ENCODE data around the gene KCNH1. TPM values are rescaled to one million over a fixed set of nuclear protein-coding genes. Genes with fewer than 3 reads are reported as not detected.
"Not testable (repeated sequence)": the region's sequence is repeated elsewhere in the genome, so short reads cannot be mapped to it uniquely, and the experiment has no call there.

KCNH1 gene
- total RNA-seq, 1 experiment from 2014 or later: not detected

- CTCF ChIA-PET: no interaction called here
- Histone ChIP-seq H3K4me1 (ENCODE audit: insufficient read depth, low read length, poor library complexity, severe bottlenecking) (no peaks in the 10 kb centered on the region), H3K36me3 (ENCODE audit: insufficient read depth, low read length, poor library complexity, severe bottlenecking) (no peaks in the 10 kb centered on the region), H3K27ac (ENCODE audit: low read depth, low read length, poor library complexity, severe bottlenecking) (no peak overlapping the region), H3K4me3 (ENCODE audit: low read depth, low read length, poor library complexity, severe bottlenecking) (no peak overlapping the region), H3K9me3 (ENCODE audit: low read depth, low read length, poor library complexity, severe bottlenecking) (no peaks in the 10 kb centered on the region), H3K27me3 (replicated peaks; ENCODE audit: insufficient read depth, low read depth, low read length, poor library complexity) (peaks cover 64% of the 10 kb centered on the region)
- intact Hi-C loops (cut with micrococcal nuclease; ENCODE audit: unreplicated experiment): no loop called here
- TF ChIP-seq EZH2 (IDR thresholded peaks at IDR 0.05; ENCODE audit: borderline replicate concordance, low read depth, low read length, poor library complexity, severe bottlenecking) (no peak), CTCF (conservative IDR thresholded peaks at IDR 0.05; ENCODE audit: low read depth, low read length) (no peak)
- no peak for DNase-seq (ENCODE audit: low spot score)
- no TSS peak for BruUV-seq (replicated peaks)
- POLR2A ChIA-PET (ENCODE audit: low non-redundant PET): no interaction called here
Measured at GRCh38 chr1:211088156-211088555, 45.8 kb downstream of the KCNH1 start.

DNA sequence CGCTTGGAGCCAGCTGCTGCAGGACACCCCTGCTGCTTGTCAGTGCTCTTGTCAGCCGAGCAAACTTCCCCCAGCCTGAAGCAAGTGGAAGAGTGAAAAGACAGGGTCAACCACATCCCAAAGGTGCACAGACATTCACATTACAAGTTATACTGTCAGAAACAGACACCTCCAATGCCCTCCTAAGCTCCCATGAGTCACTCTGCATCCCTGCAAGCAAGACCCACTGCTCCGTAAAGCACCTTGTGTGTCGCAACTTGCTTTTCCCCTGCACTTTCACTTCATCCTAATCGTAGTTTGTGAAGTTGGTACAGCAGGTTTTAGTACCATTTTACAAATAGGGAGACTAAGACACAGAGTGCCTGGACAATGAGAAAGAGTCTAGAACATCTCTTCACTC is 51.1 kb downstream of the KCNH1 start:
- no peak for DNase-seq (ENCODE audit: low spot score)
- peaks cover 30% of the 10 kb centered on the region for H3K27me3 ChIP-seq (replicated peaks; ENCODE audit: insufficient read depth, low read depth, low read length, poor library complexity)
- H3K36me3 ChIP-seq (ENCODE audit: insufficient read depth, low read length, poor library complexity, severe bottlenecking): no peaks in the 10 kb centered on the region
- BruUV-seq (replicated peaks): no TSS peak
- intact Hi-C loops (cut with micrococcal nuclease; ENCODE audit: unreplicated experiment): no loop called here
- TF ChIP-seq CTCF (conservative IDR thresholded peaks at IDR 0.05; ENCODE audit: low read depth, low read length) (no peak), EZH2 (IDR thresholded peaks at IDR 0.05; ENCODE audit: borderline replicate concordance, low read depth, low read length, poor library complexity, severe bottlenecking) (no peak)
- POLR2A ChIA-PET (ENCODE audit: low non-redundant PET): no interaction called here
- no peaks in the 10 kb centered on the region for H3K4me1 ChIP-seq (ENCODE audit: insufficient read depth, low read length, poor library complexity, severe bottlenecking)
- H3K9me3 ChIP-seq (ENCODE audit: low read depth, low read length, poor library complexity, severe bottlenecking): no peaks in the 10 kb centered on the region
- no peak overlapping the region for H3K27ac ChIP-seq (ENCODE audit: low read depth, low read length, poor library complexity, severe bottlenecking)
- no peak overlapping the region for H3K4me3 ChIP-seq (ENCODE audit: low read depth, low read length, poor library complexity, severe bottlenecking)
- CTCF ChIA-PET: no interaction called here

DNA sequence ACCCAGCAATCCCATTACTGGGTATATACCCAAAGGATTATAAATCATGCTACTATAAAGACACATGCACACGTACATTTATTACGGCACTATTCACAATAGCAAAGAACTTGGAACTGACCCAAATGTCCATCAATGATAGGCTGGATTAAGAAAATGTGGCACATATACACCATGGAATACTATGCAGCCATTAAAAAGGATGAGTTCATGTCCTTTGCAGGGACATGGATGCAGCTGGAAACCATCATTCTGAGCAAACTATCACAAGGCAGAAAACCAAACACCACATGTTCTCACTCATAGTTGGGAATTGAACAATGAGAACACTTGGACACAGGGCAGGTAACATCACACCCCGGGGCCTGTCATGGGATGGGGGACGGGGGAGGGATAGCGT is 52.5 kb downstream of the KCNH1 start:
- H3K27ac ChIP-seq (ENCODE audit: low read depth, low read length, poor library complexity, severe bottlenecking); CTCF ChIA-PET; H3K9me3 ChIP-seq (ENCODE audit: low read depth, low read length, poor library complexity, severe bottlenecking); H3K36me3 ChIP-seq (ENCODE audit: insufficient read depth, low read length, poor library complexity, severe bottlenecking); H3K4me3 ChIP-seq (ENCODE audit: low read depth, low read length, poor library complexity, severe bottlenecking); H3K4me1 ChIP-seq (ENCODE audit: insufficient read depth, low read length, poor library complexity, severe bottlenecking); BruUV-seq (replicated peaks); intact Hi-C loops (cut with micrococcal nuclease; ENCODE audit: unreplicated experiment); POLR2A ChIA-PET (ENCODE audit: low non-redundant PET); DNase-seq (ENCODE audit: low spot score): not testable (repeated sequence)
- H3K27me3 ChIP-seq (replicated peaks; ENCODE audit: insufficient read depth, low read depth, low read length, poor library complexity): peaks cover 23% of the 10 kb centered on the region

DNA sequence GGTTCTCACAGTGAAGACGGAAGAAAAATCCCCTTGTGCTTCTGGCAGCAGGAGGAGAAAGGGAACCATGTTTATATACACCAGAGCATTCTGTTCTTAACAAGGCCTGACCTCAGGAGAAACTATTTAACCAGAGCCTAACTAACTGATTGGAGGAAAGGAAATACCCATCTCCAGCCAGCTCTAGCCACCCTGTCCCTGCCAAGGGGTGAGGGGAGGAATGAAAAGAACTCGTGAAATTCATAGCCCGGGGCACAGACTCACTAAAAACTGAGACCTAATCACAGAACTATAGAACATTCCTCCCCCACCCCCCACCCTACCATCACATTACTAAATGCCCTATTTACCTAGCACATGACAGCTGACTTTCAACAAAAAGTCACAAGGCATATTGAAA is 65.0 kb downstream of the KCNH1 start:
- H3K36me3 ChIP-seq (ENCODE audit: insufficient read depth, low read length, poor library complexity, severe bottlenecking): no peaks in the 10 kb centered on the region
- no peak for TF ChIP-seq EZH2 (IDR thresholded peaks at IDR 0.05; ENCODE audit: borderline replicate concordance, low read depth, low read length, poor library complexity, severe bottlenecking)
- no peak for TF ChIP-seq CTCF (conservative IDR thresholded peaks at IDR 0.05; ENCODE audit: low read depth, low read length)
- no peaks in the 10 kb centered on the region for H3K4me1 ChIP-seq (ENCODE audit: insufficient read depth, low read length, poor library complexity, severe bottlenecking)
- intact Hi-C loops (cut with micrococcal nuclease; ENCODE audit: unreplicated experiment): no loop called here
- H3K4me3 ChIP-seq (ENCODE audit: low read depth, low read length, poor library complexity, severe bottlenecking): no peak overlapping the region
- no TSS peak for BruUV-seq (replicated peaks)
- H3K27ac ChIP-seq (ENCODE audit: low read depth, low read length, poor library complexity, severe bottlenecking): no peak overlapping the region
- H3K27me3 ChIP-seq (replicated peaks; ENCODE audit: insufficient read depth, low read depth, low read length, poor library complexity): peaks cover 49% of the 10 kb centered on the region
- POLR2A ChIA-PET (ENCODE audit: low non-redundant PET): no interaction called here
- CTCF ChIA-PET: no interaction called here
- no peaks in the 10 kb centered on the region for H3K9me3 ChIP-seq (ENCODE audit: low read depth, low read length, poor library complexity, severe bottlenecking)
- DNase-seq (ENCODE audit: low spot score): no peak

Measured in A673 (cell line).